Natural killer cell (primary cell): Measurements from ENCODE around the gene PPP3CA. TPM values are rescaled to one million over a fixed set of nuclear protein-coding genes. Genes with fewer than 3 reads are reported as not detected.

ENCODE experiments used
- ATAC-seq, 3 donors: fragments of 150-1000 bp in 2 of 3; fragments of 200-7000 bp in 1 of 3; cut with Tn5 transposase; 1 replicate in 1 of 3; 2 replicates in 2 of 3; pipeline ENCODE4 v1.10.0; 2021; ENCODE audit warnings: mild to moderate bottlenecking in 2 of 3, moderate library complexity in 2 of 3
- DNase-seq, 2 donors: peaks; one replicate each; pipeline versions ENCODE4 v3.0.0 to v3.0.0-alpha.2; 2013 to 2021; ENCODE audit warnings: mixed read lengths in 1 of 2
- H3K27ac ChIP-seq: one replicate; pipeline ENCODE4 v1.5.1; 2013; ENCODE audit warnings: mild to moderate bottlenecking, low read length
- H3K27me3 ChIP-seq: one replicate; pipeline ENCODE4 v1.6.1; 2013; ENCODE audit warnings: low read length; ENCODE audit not compliant: control insufficient read depth, insufficient read depth
- H3K36me3 ChIP-seq: one replicate; pipeline ENCODE4 v1.6.1; 2013; ENCODE audit warnings: low read length; ENCODE audit not compliant: control insufficient read depth, insufficient read depth
- H3K4me1 ChIP-seq: one replicate; pipeline ENCODE4 v1.6.1; 2013; ENCODE audit warnings: low read length; ENCODE audit not compliant: control insufficient read depth, insufficient read depth
- H3K4me3 ChIP-seq: one replicate; pipeline ENCODE4 v1.5.1; 2013; ENCODE audit warnings: low read length
- H3K9me3 ChIP-seq: one replicate; pipeline ENCODE4 v1.6.1; 2013; ENCODE audit warnings: low read length; ENCODE audit not compliant: control insufficient read depth, insufficient read depth
- H3K27ac Mint-ChIP-seq, 2 donors: one replicate each; pipeline ENCODE4 v1.8.0; 2022; ENCODE audit warnings: mild to moderate bottlenecking in 2 of 2, mixed read lengths in 2 of 2, moderate library complexity in 1 of 2
- H3K27me3 Mint-ChIP-seq, 2 donors: one replicate each; pipeline ENCODE4 v1.8.0; 2022; ENCODE audit warnings: low read depth in 2 of 2, mixed read lengths in 2 of 2
- H3K36me3 Mint-ChIP-seq: one replicate; pipeline ENCODE4 v1.8.0; 2022; ENCODE audit warnings: mixed read lengths
- H3K4me1 Mint-ChIP-seq, 2 donors: one replicate each; pipeline ENCODE4 v1.8.0; 2022; ENCODE audit warnings: mixed read lengths in 2 of 2
- H3K4me3 Mint-ChIP-seq: one replicate; pipeline ENCODE4 v1.8.0; 2022; ENCODE audit warnings: mild to moderate bottlenecking, moderate library complexity, mixed read lengths
- H3K9me3 Mint-ChIP-seq, 2 donors: one replicate each; pipeline ENCODE4 v1.8.0; 2022; ENCODE audit warnings: mixed read lengths in 2 of 2
- CTCF ChIP-seq: fragments of 200-600 bp; IDR thresholded peaks from one replicate; pipeline ENCODE4 v1.8.0; 2022; ENCODE audit warnings: antibody characterized with exemption
- WGBS: methylation state at CpG from one replicate; pipeline ENCODE4 v1.1.7; 2013; ENCODE audit warnings: missing lambda C conversion rate; ENCODE audit not compliant: insufficient coverage; 5-methylcytosine and 5-hydroxymethylcytosine counted together
- intact Hi-C: fragments of 100-400 bp; cut with micrococcal nuclease; formaldehyde crosslinking; loops from one replicate; pipeline ENCODE4 v1.14.2; 2022
- total RNA-seq, 4 donors: library from RNA; stranded (reverse); fragments of 120-200 nt in 1 of 4; gene quantifications; one replicate each; pipeline versions ENCODE4 v1.2.3 to v1.2.4, GENCODE V29; 2013 to 2022

The PPP3CA gene
- total RNA-seq, 3 donors from 2014 or later (not counting 1 experiment from before 2014, with no cell fraction given): 53.1 to 73.1 (median 58.0) TPM

GRCh38 chr4:101306225-101306624, 41.1 kb downstream of the PPP3CA start:
- peak overlapping the region; percentile 13 for H3K4me3 ChIP-seq
- WGBS: 17% methylated on average over 2 of the region's 3 CpGs
- DNase-seq (no peak), ATAC-seq (peak in 2 of 3 donors; percentile 58 to 61)
- Mint-ChIP-seq H3K4me3 (peak overlapping the region; percentile 73), H3K36me3 (no peaks in the 10 kb centered on the region), H3K27ac (peak overlapping the region; percentile 73 to 88), H3K9me3 (no peaks in the 10 kb centered on the region), H3K27me3 (no peaks in the 10 kb centered on the region), H3K4me1 (peaks cover 39 to 44% of the 10 kb centered on the region in 2 donors)
- H3K36me3 ChIP-seq: no peaks in the 10 kb centered on the region
- H3K4me1 ChIP-seq: peaks cover 11% of the 10 kb centered on the region
- intact Hi-C loops: no loop called here
- no peaks in the 10 kb centered on the region for H3K9me3 ChIP-seq
- H3K27ac ChIP-seq: peak overlapping the region; percentile 25
- no peaks in the 10 kb centered on the region for H3K27me3 ChIP-seq
- no peak for TF ChIP-seq CTCF

DNA sequence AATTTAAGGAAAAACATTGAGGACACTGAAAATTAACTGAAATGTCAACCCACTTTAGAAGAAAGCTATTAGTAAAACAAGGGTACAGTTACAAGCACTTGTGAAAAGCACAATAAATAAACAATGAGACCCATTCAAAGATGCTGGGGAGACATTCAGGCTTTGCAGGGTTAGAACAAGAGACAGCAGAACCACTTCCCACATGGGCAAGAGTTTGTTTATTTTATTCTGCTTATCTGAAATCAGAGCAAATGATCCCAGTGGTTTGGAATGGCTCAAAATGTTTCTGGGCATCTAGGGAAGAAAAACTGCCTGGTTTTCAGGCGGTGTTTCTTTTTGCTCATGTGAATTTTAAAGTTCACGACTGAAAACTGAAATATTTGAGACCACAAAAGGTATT, 42.4 kb downstream of the PPP3CA start:
- Histone ChIP-seq H3K27ac (no peak overlapping the region), H3K4me1 (peaks cover 11% of the 10 kb centered on the region), H3K36me3 (no peaks in the 10 kb centered on the region), H3K9me3 (no peaks in the 10 kb centered on the region), H3K4me3 (no peak overlapping the region), H3K27me3 (no peaks in the 10 kb centered on the region)
- H3K36me3 Mint-ChIP-seq: no peaks in the 10 kb centered on the region
- DNase-seq: no peak
- ATAC-seq: no peak
- intact Hi-C loops: no loop called here
- TF ChIP-seq CTCF: no peak
- H3K27me3 Mint-ChIP-seq: no peaks in the 10 kb centered on the region
- WGBS: 71% methylated on average over 2 of the region's 2 CpGs
- H3K27ac Mint-ChIP-seq: peak overlapping the region in 1 of 2 donors; percentile 36
- H3K4me1 Mint-ChIP-seq: peaks cover 40 to 42% of the 10 kb centered on the region in 2 donors
- H3K4me3 Mint-ChIP-seq: no peak overlapping the region
- no peaks in the 10 kb centered on the region for H3K9me3 Mint-ChIP-seq

DNA sequence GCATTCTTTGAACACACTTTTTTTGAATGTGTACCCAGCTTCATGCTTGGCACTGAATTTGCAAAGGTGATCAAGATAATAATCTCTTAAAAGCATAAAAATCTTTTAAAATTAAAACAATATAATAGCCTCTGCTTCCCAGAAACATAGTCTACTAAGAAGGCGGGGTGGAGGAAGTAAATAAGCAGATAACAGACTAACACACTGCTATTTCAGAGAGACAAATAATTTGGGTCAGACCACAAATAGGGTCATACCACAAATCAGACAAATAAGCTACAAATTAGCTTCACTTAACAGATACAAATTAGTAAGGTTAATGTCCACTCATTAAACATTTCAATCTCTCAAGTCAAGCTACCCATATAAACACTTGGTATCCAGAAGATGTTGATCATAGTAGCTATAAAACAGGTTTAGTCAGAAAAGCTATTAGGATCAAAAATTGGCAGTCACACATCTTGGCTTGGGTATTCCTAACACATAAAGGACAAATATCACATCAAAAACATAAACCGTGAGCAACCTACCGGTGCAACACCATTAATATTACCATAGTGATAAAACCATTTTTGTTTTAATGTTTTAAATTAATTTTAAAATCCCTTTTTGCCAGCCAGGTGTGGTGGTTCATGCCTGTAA, 47.3 kb downstream of the PPP3CA start:
- WGBS: no CpG with 5 or more reads among the region's 3 CpGs
- Mint-ChIP-seq H3K27ac (no peak overlapping the region), H3K27me3 (no peaks in the 10 kb centered on the region), H3K9me3 (no peaks in the 10 kb centered on the region), H3K36me3 (no peaks in the 10 kb centered on the region), H3K4me3 (no peak overlapping the region), H3K4me1 (peaks cover 38 to 39% of the 10 kb centered on the region in 2 donors)
- no peak overlapping the region for H3K27ac ChIP-seq
- ATAC-seq: peak in 2 of 3 donors; percentile 33 to 44
- peaks cover 4% of the 10 kb centered on the region for H3K4me1 ChIP-seq
- no peak overlapping the region for H3K4me3 ChIP-seq
- intact Hi-C loops: no loop called here
- no peak for TF ChIP-seq CTCF
- no peaks in the 10 kb centered on the region for H3K9me3 ChIP-seq
- DNase-seq: no peak
- H3K36me3 ChIP-seq: no peaks in the 10 kb centered on the region
- H3K27me3 ChIP-seq: no peaks in the 10 kb centered on the region

DNA sequence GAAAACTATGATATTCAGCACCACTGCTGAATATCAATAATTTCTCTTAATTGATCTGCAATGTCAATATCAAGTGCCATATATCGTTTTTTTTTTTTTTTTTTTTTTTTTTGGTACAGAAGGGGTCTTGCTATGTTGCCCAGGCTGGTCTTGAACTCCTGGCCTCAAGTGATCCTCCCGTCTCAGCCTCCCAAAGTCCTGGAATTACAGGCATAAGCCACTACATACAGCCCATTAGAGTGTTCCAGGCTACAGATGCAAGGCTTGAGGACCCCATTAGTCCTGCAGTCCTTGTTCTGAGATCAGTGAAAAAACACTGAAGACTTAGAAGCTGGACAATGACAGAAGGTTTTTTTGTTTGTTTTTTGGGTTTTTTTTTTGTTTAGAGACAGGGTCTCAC, 48.3 kb downstream of the PPP3CA start:
- intact Hi-C loops: no loop called here
- no peak overlapping the region for H3K27ac Mint-ChIP-seq
- H3K9me3 Mint-ChIP-seq: no peaks in the 10 kb centered on the region
- WGBS: 86% methylated on average over 1 of the region's 2 CpGs
- no peak for ATAC-seq
- no peak for DNase-seq
- H3K4me1 Mint-ChIP-seq: peaks cover 42 to 45% of the 10 kb centered on the region in 2 donors
- no peak overlapping the region for H3K27ac ChIP-seq
- H3K4me1 ChIP-seq: peaks cover 4% of the 10 kb centered on the region
- H3K27me3 ChIP-seq: no peaks in the 10 kb centered on the region
- H3K27me3 Mint-ChIP-seq: no peaks in the 10 kb centered on the region
- no peaks in the 10 kb centered on the region for H3K36me3 ChIP-seq
- no peak overlapping the region for H3K4me3 ChIP-seq
- TF ChIP-seq CTCF: no peak
- H3K4me3 Mint-ChIP-seq: no peak overlapping the region
- H3K9me3 ChIP-seq: no peaks in the 10 kb centered on the region
- H3K36me3 Mint-ChIP-seq: no peaks in the 10 kb centered on the region
